HG03139 (cell line): Measurements from ENCODE around the gene HLA-DQA2.
"Not testable (repeated sequence)": the region's sequence is repeated elsewhere in the genome, so short reads cannot be mapped to it uniquely, and the experiment has no call there.

Source experiments
- ATAC-seq: cut with Tn5 transposase; IDR thresholded peaks from one replicate; pipeline ENCODE4 v1.9.1; 2021; ENCODE audit not compliant: unreplicated experiment

The HLA-DQA2 gene

GRCh38 chr6:32741031-32741960, at the start of gene HLA-DQA2:
Gene HLA-DQA2 (plus strand): TSS chr6:32741391. CDS start chr6:32741444, 53 bp downstream.
- ATAC-seq: no peak

- ATAC-seq: no peak
Observed at GRCh38 chr6:32692019-32692418, 49.2 kb upstream of the HLA-DQA2 start.

- ATAC-seq: no peak
Observed at GRCh38 chr6:32697031-32697430, 44.2 kb upstream of the HLA-DQA2 start.

- no peak for ATAC-seq
Observed at GRCh38 chr6:32700391-32701040, 40.7 kb upstream of the HLA-DQA2 start.

GRCh38 chr6:32703347-32703746, 37.8 kb upstream of the HLA-DQA2 start:
- ATAC-seq: no peak

GRCh38 chr6:32705164-32705563, 36.0 kb upstream of the HLA-DQA2 start:
- ATAC-seq: not testable (repeated sequence)

GRCh38 chr6:32709625-32710024, 31.6 kb upstream of the HLA-DQA2 start:
- no peak for ATAC-seq

- ATAC-seq: no peak
Observed at GRCh38 chr6:32713241-32713640, 27.9 kb upstream of the HLA-DQA2 start.

GRCh38 chr6:32716396-32716795, 24.8 kb upstream of the HLA-DQA2 start:
- ATAC-seq: no peak

- no peak for ATAC-seq
Observed at GRCh38 chr6:32718879-32719278, 22.3 kb upstream of the HLA-DQA2 start.

GRCh38 chr6:32738126-32738525, 3.1 kb upstream of the HLA-DQA2 start:
- no peak for ATAC-seq

- no peak for ATAC-seq
Observed at GRCh38 chr6:32742374-32742773, 1.2 kb downstream of the HLA-DQA2 start.

- no peak for ATAC-seq
Observed at GRCh38 chr6:32744776-32745175, 3.6 kb downstream of the HLA-DQA2 start.

- not testable (repeated sequence) for ATAC-seq
Observed at GRCh38 chr6:32745649-32746048, 4.5 kb downstream of the HLA-DQA2 start.

- ATAC-seq: no peak
Observed at GRCh38 chr6:32752580-32752979, 11.4 kb downstream of the HLA-DQA2 start.

GRCh38 chr6:32759669-32760068, 18.5 kb downstream of the HLA-DQA2 start:
- no peak for ATAC-seq

- no peak for ATAC-seq
Observed at GRCh38 chr6:32761072-32761471, 19.9 kb downstream of the HLA-DQA2 start.

GRCh38 chr6:32761548-32761947, 20.4 kb downstream of the HLA-DQA2 start:
- ATAC-seq: no peak

GRCh38 chr6:32763421-32763820, 22.2 kb downstream of the HLA-DQA2 start, which contains the start of gene HLA-DQB2:
Gene HLA-DQB2 (minus strand): TSS chr6:32763532. CDS start chr6:32763470, 62 bp downstream.
- no peak for ATAC-seq

- ATAC-seq: no peak
Observed at GRCh38 chr6:32764048-32764447, 22.9 kb downstream of the HLA-DQA2 start.

- no peak for ATAC-seq
Observed at GRCh38 chr6:32772656-32773055, 31.5 kb downstream of the HLA-DQA2 start.

- ATAC-seq: no peak
Observed at GRCh38 chr6:32774426-32774825, 33.2 kb downstream of the HLA-DQA2 start.
